KMS-11 (cell line): ENCODE measurements around the gene EPHB1.

ENCODE experiments used
- H2AFZ ChIP-seq: fragments of 200-600 bp; sonication (generic); 2 replicates; pipeline ENCODE4 v1.6.1; 2016; ENCODE audit warnings: antibody characterized with exemption, mixed run types, low read depth
- H3K27ac ChIP-seq: fragments of 200-600 bp; sonication (generic); 2 replicates; pipeline ENCODE4 v1.6.1; 2016; ENCODE audit warnings: mild to moderate bottlenecking, mixed run types
- H3K27me3 ChIP-seq: fragments of 200-600 bp; sonication (generic); 2 replicates; pipeline ENCODE4 v1.6.1; 2017; ENCODE audit warnings: mild to moderate bottlenecking, low read depth, mixed run types, moderate library complexity; ENCODE audit not compliant: insufficient read depth
- H3K36me3 ChIP-seq: fragments of 200-600 bp; sonication (generic); 2 replicates; pipeline ENCODE4 v1.6.1; 2017; ENCODE audit warnings: mild to moderate bottlenecking, mixed run types; ENCODE audit not compliant: insufficient read depth
- H3K4me1 ChIP-seq: fragments of 200-600 bp; sonication (generic); 2 replicates; pipeline ENCODE4 v1.6.1; 2016; ENCODE audit warnings: mild to moderate bottlenecking, low read depth, mixed run types; ENCODE audit not compliant: poor library complexity, severe bottlenecking
- H3K4me2 ChIP-seq: fragments of 200-600 bp; sonication (generic); 2 replicates; pipeline ENCODE4 v1.7.0; 2016; ENCODE audit warnings: mild to moderate bottlenecking, mixed run types
- H3K4me3 ChIP-seq: fragments of 200-600 bp; sonication (generic); IDR thresholded peaks from 2 replicates; pipeline ENCODE4 v1.6.1; 2017; ENCODE audit warnings: low read depth, low read length, mixed read lengths; ENCODE audit not compliant: insufficient read depth
- H3K79me2 ChIP-seq: fragments of 200-600 bp; sonication (generic); 2 replicates; pipeline ENCODE4 v1.6.1; 2016; ENCODE audit warnings: low read depth, mixed run types; ENCODE audit not compliant: insufficient read depth
- H3K9ac ChIP-seq: fragments of 200-600 bp; sonication (generic); 2 replicates; pipeline ENCODE4 v1.6.1; 2016; ENCODE audit warnings: mild to moderate bottlenecking, mixed run types
- H4K20me1 ChIP-seq: fragments of 200-600 bp; sonication (generic); 2 replicates; pipeline ENCODE4 v1.6.1; 2016; ENCODE audit warnings: mild to moderate bottlenecking, mixed run types; ENCODE audit not compliant: insufficient read depth
- TF ChIP-seq, protein P1 (sequence below): fragments of 200-600 bp; sonication (generic); conservative IDR thresholded peaks from 2 replicates; pipeline ENCODE4 v1.6.1; 2017; ENCODE audit warnings: low read depth, mild to moderate bottlenecking, antibody characterized with exemption, low read length, moderate library complexity, mixed read lengths

The EPHB1 gene

DNA sequence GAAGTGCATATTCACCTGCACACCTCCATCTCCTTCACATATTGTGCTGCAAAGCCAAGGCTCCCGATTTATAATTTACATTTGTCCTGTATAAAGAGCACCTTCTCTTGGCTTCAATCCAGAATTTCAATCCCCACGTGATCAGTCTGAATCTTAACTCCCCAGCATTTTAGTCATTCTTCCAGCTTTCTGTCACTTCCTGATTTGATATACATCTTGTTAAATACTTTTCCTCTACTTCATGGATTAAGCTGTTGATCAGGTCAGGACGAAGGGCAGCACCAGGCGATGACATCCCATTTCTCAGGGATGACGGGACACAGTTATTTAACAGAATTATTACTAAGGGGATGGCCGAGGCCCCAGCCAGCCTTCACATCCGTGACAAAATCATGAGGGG, 212.5 kb downstream of the EPHB1 start:
- Histone ChIP-seq H3K27ac (no peak overlapping the region), H3K4me3 (no peak overlapping the region), H3K27me3 (no peaks in the 10 kb centered on the region), H3K36me3 (no peaks in the 10 kb centered on the region), H3K4me1 (no peaks in the 10 kb centered on the region), H3K9ac (no peak overlapping the region), H3K79me2 (no peaks in the 10 kb centered on the region), H2AFZ (no peak overlapping the region), H3K4me2 (no peak overlapping the region), H4K20me1 (no peaks in the 10 kb centered on the region)
- TF ChIP-seq, protein P1, sequence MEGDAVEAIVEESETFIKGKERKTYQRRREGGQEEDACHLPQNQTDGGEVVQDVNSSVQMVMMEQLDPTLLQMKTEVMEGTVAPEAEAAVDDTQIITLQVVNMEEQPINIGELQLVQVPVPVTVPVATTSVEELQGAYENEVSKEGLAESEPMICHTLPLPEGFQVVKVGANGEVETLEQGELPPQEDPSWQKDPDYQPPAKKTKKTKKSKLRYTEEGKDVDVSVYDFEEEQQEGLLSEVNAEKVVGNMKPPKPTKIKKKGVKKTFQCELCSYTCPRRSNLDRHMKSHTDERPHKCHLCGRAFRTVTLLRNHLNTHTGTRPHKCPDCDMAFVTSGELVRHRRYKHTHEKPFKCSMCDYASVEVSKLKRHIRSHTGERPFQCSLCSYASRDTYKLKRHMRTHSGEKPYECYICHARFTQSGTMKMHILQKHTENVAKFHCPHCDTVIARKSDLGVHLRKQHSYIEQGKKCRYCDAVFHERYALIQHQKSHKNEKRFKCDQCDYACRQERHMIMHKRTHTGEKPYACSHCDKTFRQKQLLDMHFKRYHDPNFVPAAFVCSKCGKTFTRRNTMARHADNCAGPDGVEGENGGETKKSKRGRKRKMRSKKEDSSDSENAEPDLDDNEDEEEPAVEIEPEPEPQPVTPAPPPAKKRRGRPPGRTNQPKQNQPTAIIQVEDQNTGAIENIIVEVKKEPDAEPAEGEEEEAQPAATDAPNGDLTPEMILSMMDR, result no peak

DNA sequence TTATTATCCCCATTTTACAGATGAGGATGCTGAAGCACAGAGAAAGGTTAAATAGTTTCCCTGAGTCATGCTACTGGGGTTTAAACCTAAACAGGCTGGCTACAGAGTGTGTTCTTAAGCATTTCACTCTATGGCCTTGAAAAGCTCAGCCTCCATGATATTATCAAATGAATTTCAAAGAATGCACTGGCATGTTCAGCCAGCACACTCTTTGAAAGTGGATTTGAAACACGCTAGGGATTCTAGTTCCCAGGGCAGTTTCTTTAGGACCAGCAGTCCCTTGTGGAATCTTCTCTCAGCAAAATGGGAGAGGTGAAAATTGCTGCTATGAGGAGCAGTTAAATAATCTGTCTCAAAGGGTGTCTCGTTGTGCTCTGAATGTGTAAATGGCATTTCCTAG, 213.3 kb downstream of the EPHB1 start:
- no peak overlapping the region for H3K4me3 ChIP-seq
- no peak overlapping the region for H3K27ac ChIP-seq
- no peak overlapping the region for H3K9ac ChIP-seq
- no peaks in the 10 kb centered on the region for H3K27me3 ChIP-seq
- no peaks in the 10 kb centered on the region for H3K79me2 ChIP-seq
- TF ChIP-seq, protein P1, result no peak
- no peaks in the 10 kb centered on the region for H3K4me1 ChIP-seq
- no peak overlapping the region for H2AFZ ChIP-seq
- no peaks in the 10 kb centered on the region for H4K20me1 ChIP-seq
- no peak overlapping the region for H3K4me2 ChIP-seq
- no peaks in the 10 kb centered on the region for H3K36me3 ChIP-seq

DNA sequence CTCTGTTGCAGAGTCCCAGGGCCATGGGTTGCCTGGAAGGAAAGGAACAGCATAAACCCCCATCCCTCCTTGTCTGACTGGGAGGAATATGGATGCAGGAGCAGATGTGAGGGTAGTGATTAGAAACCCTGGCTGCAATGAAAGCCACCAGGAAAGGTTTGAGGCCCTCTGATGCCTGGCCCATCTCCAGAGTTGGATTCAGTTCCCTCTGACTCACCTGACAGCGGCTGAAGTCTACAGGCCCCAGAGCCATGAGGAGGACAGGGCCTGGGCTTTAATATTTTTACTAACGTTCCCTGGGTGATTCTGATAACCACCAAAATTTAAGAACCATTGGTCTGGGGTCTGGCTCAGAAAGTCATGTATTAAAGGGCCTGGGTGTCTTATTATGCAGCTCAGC, 214.0 kb downstream of the EPHB1 start:
- Histone ChIP-seq H3K27ac (no peak overlapping the region), H3K4me2 (no peak overlapping the region), H3K79me2 (no peaks in the 10 kb centered on the region), H3K27me3 (no peaks in the 10 kb centered on the region), H3K9ac (no peak overlapping the region), H4K20me1 (no peaks in the 10 kb centered on the region), H3K4me3 (no peak overlapping the region), H3K4me1 (no peaks in the 10 kb centered on the region), H3K36me3 (no peaks in the 10 kb centered on the region), H2AFZ (no peak overlapping the region)
- TF ChIP-seq, protein P1, result no peak

GRCh38 chr3:135012101-135012500, 217.0 kb downstream of the EPHB1 start:
- no peak overlapping the region for H3K9ac ChIP-seq
- H3K4me3 ChIP-seq, result no peak overlapping the region
- H3K36me3 ChIP-seq, result no peaks in the 10 kb centered on the region
- no peak overlapping the region for H3K27ac ChIP-seq
- H3K4me2 ChIP-seq, result no peak overlapping the region
- TF ChIP-seq, protein P1, result no peak
- no peak overlapping the region for H2AFZ ChIP-seq
- H3K27me3 ChIP-seq, result no peaks in the 10 kb centered on the region
- peaks cover 17% of the 10 kb centered on the region for H3K4me1 ChIP-seq
- no peaks in the 10 kb centered on the region for H3K79me2 ChIP-seq
- no peaks in the 10 kb centered on the region for H4K20me1 ChIP-seq
